Esophagus muscularis mucosa (tissue), 3 donors: ENCODE measurements around the gene BTG4.

Experiments
- POLR2AphosphoS5 ChIP-seq, 2 donors: sonication (generic); formaldehyde crosslinking; IDR thresholded peaks; one replicate each; pipeline ENCODE4 v1.6.1; 2017; ENCODE audit warnings: antibody characterized with exemption in 2 of 2
- TF ChIP-seq, protein P1 (sequence below), 3 experiments: fragments of 200-600 bp in 2 of 3; fragments of 450-650 bp in 1 of 3; sonication (generic) in 2 of 3; IDR thresholded peaks; one replicate each; pipeline ENCODE4 v1.5.1; 2017 to 2019; ENCODE audit warnings: antibody characterized with exemption in 3 of 3, mild to moderate bottlenecking in 2 of 3, moderate library complexity in 1 of 3

GRCh38 chr11:111460856-111461255 is 51.3 kb downstream of the BTG4 start:
- TF ChIP-seq, protein P1, sequence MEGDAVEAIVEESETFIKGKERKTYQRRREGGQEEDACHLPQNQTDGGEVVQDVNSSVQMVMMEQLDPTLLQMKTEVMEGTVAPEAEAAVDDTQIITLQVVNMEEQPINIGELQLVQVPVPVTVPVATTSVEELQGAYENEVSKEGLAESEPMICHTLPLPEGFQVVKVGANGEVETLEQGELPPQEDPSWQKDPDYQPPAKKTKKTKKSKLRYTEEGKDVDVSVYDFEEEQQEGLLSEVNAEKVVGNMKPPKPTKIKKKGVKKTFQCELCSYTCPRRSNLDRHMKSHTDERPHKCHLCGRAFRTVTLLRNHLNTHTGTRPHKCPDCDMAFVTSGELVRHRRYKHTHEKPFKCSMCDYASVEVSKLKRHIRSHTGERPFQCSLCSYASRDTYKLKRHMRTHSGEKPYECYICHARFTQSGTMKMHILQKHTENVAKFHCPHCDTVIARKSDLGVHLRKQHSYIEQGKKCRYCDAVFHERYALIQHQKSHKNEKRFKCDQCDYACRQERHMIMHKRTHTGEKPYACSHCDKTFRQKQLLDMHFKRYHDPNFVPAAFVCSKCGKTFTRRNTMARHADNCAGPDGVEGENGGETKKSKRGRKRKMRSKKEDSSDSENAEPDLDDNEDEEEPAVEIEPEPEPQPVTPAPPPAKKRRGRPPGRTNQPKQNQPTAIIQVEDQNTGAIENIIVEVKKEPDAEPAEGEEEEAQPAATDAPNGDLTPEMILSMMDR (IDR thresholded peaks at IDR 0.05) = no peak
- TF ChIP-seq POLR2AphosphoS5 (IDR thresholded peaks at IDR 0.05) = no peak
